Prostate gland (tissue), 2 donors: ENCODE results near the gene DKK3. TPM values are rescaled to one million over a fixed set of nuclear protein-coding genes. Genes with fewer than 3 reads are reported as not detected.

ENCODE experiments used
- DNase-seq: peaks from one replicate; pipeline ENCODE4 v3.0.0-alpha.2; 2019; ENCODE audit warnings: low spot score
- H3K27ac ChIP-seq, 2 donors: fragments of 200-600 bp; sonication (generic); 2 replicates each; pipeline ENCODE4 v1.5.1; 2017 to 2019
- H3K27me3 ChIP-seq: fragments of 200-600 bp; sonication (generic); replicated peaks from 2 replicates; pipeline ENCODE4 v1.5.1; 2019; ENCODE audit not compliant: insufficient read depth
- H3K36me3 ChIP-seq, 2 donors: fragments of 200-600 bp; sonication (generic); 1 replicate in 1 of 2; 2 replicates in 1 of 2; pipeline versions ENCODE4 v1.5.1 to v1.8.1; 2017 to 2019
- H3K4me1 ChIP-seq: fragments of 200-600 bp; sonication (generic); replicated peaks from 2 replicates; pipeline ENCODE4 v1.5.1; 2019
- H3K4me3 ChIP-seq, 2 donors: fragments of 200-600 bp; sonication (generic); 2 replicates each; pipeline ENCODE4 v1.5.1; 2017 to 2019
- H3K9me3 ChIP-seq: fragments of 200-600 bp; sonication (generic); 2 replicates; pipeline ENCODE4 v1.5.1; 2017
- POLR2A ChIP-seq: fragments of 450-650 bp; IDR thresholded peaks from one replicate; pipeline ENCODE4 v1.6.1; 2016; ENCODE audit warnings: antibody characterized with exemption, mild to moderate bottlenecking
- POLR2AphosphoS5 ChIP-seq: sonication (generic); formaldehyde crosslinking; IDR thresholded peaks from one replicate; pipeline ENCODE4 v1.6.1; 2017; ENCODE audit warnings: antibody characterized with exemption
- WGBS: methylation state at CpG from one replicate; pipeline ENCODE4 v1.1.5; 2018; 5-methylcytosine and 5-hydroxymethylcytosine counted together
- intact Hi-C: fragments of 100-400 bp; cut with DNase I; formaldehyde crosslinking; loops from one replicate; pipeline ENCODE4 v1.14.2; 2022
- total RNA-seq, 2 donors: library from RNA; depleted of rRNA; stranded (reverse); fragments of >200 nt; gene quantifications; one replicate each; pipeline ENCODE4 v1.1.0, GENCODE V29; 2016
- TF ChIP-seq, protein P1 (sequence below), 4 experiments: fragments of 200-600 bp in 2 of 4; fragments of 450-650 bp in 2 of 4; sonication (generic) in 2 of 4; IDR thresholded peaks; 1 replicate in 3 of 4; 2 replicates in 1 of 4; pipeline ENCODE4 v1.5.1; 2016 to 2019; ENCODE audit warnings: antibody characterized with exemption in 4 of 4, mild to moderate bottlenecking in 2 of 4, moderate library complexity in 2 of 4

DKK3 gene
- total RNA-seq, 2 donors from 2014 or later = 160 to 273 TPM

DNA sequence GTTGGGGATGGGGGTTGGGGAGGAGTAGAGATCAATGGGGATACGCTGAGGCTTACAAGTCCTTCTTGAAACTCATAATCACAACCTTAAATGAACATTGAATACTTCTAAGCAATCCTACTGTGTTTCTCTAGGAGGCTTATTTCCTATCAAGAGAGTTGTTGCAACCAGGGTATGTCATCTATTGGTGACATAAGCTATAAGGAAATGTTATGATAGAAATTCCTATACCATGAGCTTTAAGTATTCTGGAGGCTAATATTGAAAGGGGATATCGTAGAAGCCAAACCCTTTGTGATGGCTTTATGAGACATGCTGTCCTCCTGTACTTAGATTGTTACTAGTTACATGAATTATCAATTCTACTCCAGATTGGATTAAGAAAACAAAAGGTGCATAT lies 72.9 kb downstream of the DKK3 start:
- TF ChIP-seq, protein P1, sequence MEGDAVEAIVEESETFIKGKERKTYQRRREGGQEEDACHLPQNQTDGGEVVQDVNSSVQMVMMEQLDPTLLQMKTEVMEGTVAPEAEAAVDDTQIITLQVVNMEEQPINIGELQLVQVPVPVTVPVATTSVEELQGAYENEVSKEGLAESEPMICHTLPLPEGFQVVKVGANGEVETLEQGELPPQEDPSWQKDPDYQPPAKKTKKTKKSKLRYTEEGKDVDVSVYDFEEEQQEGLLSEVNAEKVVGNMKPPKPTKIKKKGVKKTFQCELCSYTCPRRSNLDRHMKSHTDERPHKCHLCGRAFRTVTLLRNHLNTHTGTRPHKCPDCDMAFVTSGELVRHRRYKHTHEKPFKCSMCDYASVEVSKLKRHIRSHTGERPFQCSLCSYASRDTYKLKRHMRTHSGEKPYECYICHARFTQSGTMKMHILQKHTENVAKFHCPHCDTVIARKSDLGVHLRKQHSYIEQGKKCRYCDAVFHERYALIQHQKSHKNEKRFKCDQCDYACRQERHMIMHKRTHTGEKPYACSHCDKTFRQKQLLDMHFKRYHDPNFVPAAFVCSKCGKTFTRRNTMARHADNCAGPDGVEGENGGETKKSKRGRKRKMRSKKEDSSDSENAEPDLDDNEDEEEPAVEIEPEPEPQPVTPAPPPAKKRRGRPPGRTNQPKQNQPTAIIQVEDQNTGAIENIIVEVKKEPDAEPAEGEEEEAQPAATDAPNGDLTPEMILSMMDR (IDR thresholded peaks at IDR 0.05) = no peak
- TF ChIP-seq POLR2A = no peak
- TF ChIP-seq POLR2AphosphoS5 = no peak
- H3K4me1 ChIP-seq = no peaks in the 10 kb centered on the region
- no peaks in the 10 kb centered on the region for H3K36me3 ChIP-seq
- no peaks in the 10 kb centered on the region for H3K9me3 ChIP-seq
- intact Hi-C loops = no loop called here
- no peaks in the 10 kb centered on the region for H3K27me3 ChIP-seq
- H3K4me3 ChIP-seq = no peak overlapping the region
- DNase-seq = no peak
- WGBS = 97% methylated on average over 2 of the region's 2 CpGs
- no peak overlapping the region for H3K27ac ChIP-seq

DNA sequence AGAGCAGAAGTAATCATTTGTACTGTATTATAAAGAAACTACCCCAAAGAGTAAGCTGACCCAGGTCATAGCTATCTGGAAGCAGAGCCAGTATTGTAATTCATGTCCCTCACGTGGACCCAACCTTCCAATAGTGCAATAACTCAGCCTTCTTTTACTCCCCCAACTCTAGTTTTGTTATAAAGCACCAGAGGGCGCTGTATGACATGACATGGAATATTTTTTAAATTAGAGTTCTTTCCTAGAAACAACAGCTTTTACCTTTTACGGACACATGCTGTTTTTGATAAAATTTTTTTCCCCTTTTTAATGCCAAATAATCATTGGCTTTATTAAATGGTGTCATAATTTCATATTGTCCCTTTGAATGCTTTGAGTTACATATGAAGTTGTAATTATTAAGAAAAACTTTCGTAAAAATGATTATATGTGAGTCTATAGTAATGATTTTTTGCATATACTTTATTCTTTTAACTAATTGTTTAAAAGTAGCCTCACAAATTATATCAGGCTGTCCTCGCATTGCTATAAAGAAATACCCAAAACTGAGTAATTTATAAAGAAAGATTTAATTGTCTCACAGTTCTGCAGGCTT lies 76.9 kb downstream of the DKK3 start:
- Histone ChIP-seq H3K36me3 (no peaks in the 10 kb centered on the region), H3K9me3 (no peaks in the 10 kb centered on the region), H3K27ac (no peak overlapping the region), H3K27me3 (no peaks in the 10 kb centered on the region), H3K4me3 (no peak overlapping the region), H3K4me1 (no peaks in the 10 kb centered on the region)
- DNase-seq = peak; percentile 12
- intact Hi-C loops = loop anchor here (2.0 to 5.0 kb wide), 2 partner anchors 113 to 351 kb away; no protein-coding TSS in a partner anchor
- 62% methylated on average over 5 of the region's 5 CpGs for WGBS
- TF ChIP-seq POLR2AphosphoS5 (peak; percentile 21), POLR2A (no peak)
- TF ChIP-seq, protein P1 (IDR thresholded peaks at IDR 0.05) = peak; percentile 14 to 74 (median 59)

DNA sequence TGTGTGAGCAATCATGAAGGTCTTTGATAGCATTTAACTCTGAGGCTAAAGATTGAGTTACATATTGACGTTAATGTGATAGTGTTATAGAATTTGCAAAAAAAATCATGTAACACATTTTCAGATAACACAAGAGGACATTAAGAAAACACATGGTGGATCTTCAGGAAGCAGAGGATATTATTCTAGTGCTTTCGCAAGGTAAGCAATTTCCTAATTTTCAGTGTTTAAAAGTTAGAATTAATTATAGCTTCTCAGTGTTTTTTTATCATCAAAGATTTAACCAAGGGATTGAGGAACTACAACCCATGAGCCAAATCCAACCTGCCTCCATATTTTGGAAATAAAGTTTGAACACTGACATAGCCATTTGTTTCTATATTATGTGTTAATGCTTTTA lies 78.5 kb downstream of the DKK3 start:
- H3K4me1 ChIP-seq = no peaks in the 10 kb centered on the region
- DNase-seq = no peak
- TF ChIP-seq, protein P1 (IDR thresholded peaks at IDR 0.05) = no peak
- TF ChIP-seq POLR2AphosphoS5 (no peak), POLR2A (no peak)
- H3K27me3 ChIP-seq = no peaks in the 10 kb centered on the region
- H3K27ac ChIP-seq = no peak overlapping the region
- no peaks in the 10 kb centered on the region for H3K9me3 ChIP-seq
- intact Hi-C loops = loop anchor here (2.0 to 5.0 kb wide), 2 partner anchors 115 to 352 kb away; no protein-coding TSS in a partner anchor
- 90% methylated on average over 2 of the region's 2 CpGs for WGBS
- H3K36me3 ChIP-seq = no peaks in the 10 kb centered on the region
- H3K4me3 ChIP-seq = no peak overlapping the region

DNA sequence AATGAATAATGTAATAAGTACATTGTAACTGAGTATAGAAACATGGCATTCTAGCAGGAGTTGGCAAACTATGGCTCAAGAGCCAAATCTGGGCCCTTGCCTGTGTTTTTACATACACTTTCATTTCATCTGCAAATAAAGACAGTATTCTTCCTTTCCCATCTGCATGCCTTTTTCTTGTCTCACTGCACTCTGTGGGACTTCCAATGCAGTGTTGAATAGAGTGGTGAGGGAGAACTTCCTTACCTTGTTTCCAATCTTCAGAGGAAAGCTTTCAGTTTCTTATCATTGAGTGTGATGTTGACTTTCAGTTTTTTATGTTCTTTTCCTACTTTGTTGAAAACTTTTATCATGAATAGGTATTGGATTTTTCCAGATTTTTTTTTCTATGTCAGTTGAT lies 84.6 kb downstream of the DKK3 start:
- no peak for DNase-seq
- H3K9me3 ChIP-seq = no peaks in the 10 kb centered on the region
- no peaks in the 10 kb centered on the region for H3K27me3 ChIP-seq
- TF ChIP-seq POLR2AphosphoS5 = no peak
- no peak for TF ChIP-seq POLR2A
- TF ChIP-seq, protein P1 (IDR thresholded peaks at IDR 0.05) = no peak
- no peak overlapping the region for H3K4me3 ChIP-seq
- intact Hi-C loops = no loop called here
- no peaks in the 10 kb centered on the region for H3K4me1 ChIP-seq
- no peaks in the 10 kb centered on the region for H3K36me3 ChIP-seq
- no peak overlapping the region for H3K27ac ChIP-seq

DNA sequence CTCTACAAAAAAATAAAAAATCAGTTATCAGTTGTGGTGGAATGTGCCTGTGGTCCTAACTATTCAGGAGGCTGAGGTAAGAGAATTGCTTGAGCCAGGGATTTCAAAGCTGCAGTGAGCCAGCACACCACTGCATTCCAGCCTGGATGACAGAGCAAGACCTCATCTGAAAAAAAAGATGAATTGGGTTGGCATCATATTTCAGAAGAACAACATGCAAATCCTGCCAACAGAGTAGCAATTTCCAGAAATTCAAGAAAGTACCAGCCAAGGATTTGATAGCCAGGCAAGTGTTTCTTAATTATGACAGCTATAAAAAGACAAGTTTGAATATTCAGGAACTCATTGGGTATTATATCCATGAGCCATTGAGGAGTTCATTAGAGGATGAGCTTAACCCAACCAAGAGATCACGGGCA lies 91.4 kb downstream of the DKK3 start:
- WGBS = 88% methylated on average over 1 of the region's 1 CpG
- TF ChIP-seq POLR2AphosphoS5 = peak; percentile 14
- TF ChIP-seq, protein P1 (IDR thresholded peaks at IDR 0.05) = no peak
- Histone ChIP-seq H3K4me1 (no peaks in the 10 kb centered on the region), H3K27ac (no peak overlapping the region), H3K4me3 (no peak overlapping the region), H3K9me3 (no peaks in the 10 kb centered on the region), H3K27me3 (no peaks in the 10 kb centered on the region), H3K36me3 (no peaks in the 10 kb centered on the region)
- DNase-seq = no peak
- intact Hi-C loops = no loop called here
